Caco-2 (cell line): ENCODE measurements around the gene MACROD2. TPM values are rescaled to one million over a fixed set of nuclear protein-coding genes. Genes with fewer than 3 reads are reported as not detected.

Experiments
- BruUV-seq: library from RNA; stranded (reverse); fragments of 400-500 nt; replicated peaks from 2 replicates; lab custom pipeline; 2021; lab: Mats Ljungman, UMichigan
- CTCF ChIA-PET: fragments of 300-600 bp; sonication (Branson Sonifier 250); formaldehyde crosslinking; loops from one replicate; lab custom pipeline; 2022; ENCODE audit warnings: antibody characterized with exemption; lab: Charles Lee
- POLR2A ChIA-PET: fragments of 300-600 bp; sonication (Branson Sonifier 250); formaldehyde crosslinking; loops from one replicate; lab custom pipeline; 2022; ENCODE audit warnings: antibody characterized with exemption; lab: Charles Lee
- DNase-seq, 2 experiments: peaks; one replicate each; pipeline versions ENCODE4 v3.0.0 to v3.0.0-alpha.2; 2020 to 2022
- H3K27me3 ChIP-seq: replicated peaks from 2 replicates; pipeline ENCODE4 v1.6.0; 2011; ENCODE audit warnings: low read length; ENCODE audit not compliant: control insufficient read depth, insufficient read depth
- H3K36me3 ChIP-seq: 2 replicates; pipeline ENCODE4 v1.5.1; 2011; ENCODE audit warnings: low read length; ENCODE audit not compliant: control insufficient read depth, insufficient read depth
- H3K4me1 ChIP-seq: fragments of 250-450 bp; sonication (Bioruptor Pico); 2 replicates; pipeline ENCODE4 v1.5.1; 2020; ENCODE audit warnings: mild to moderate bottlenecking
- H3K4me3 ChIP-seq: 2 replicates; pipeline ENCODE4 v1.5.1; 2011; ENCODE audit warnings: low read depth, mild to moderate bottlenecking, control low read depth, low read length
- H3K9me3 ChIP-seq: fragments of 250-450 bp; sonication (Bioruptor Pico); 2 replicates; pipeline ENCODE4 v1.5.1; 2020; ENCODE audit warnings: mild to moderate bottlenecking, moderate library complexity
- H3K27ac Mint-ChIP-seq: one replicate; pipeline ENCODE4 v1.8.0; 2022; ENCODE audit warnings: mixed read lengths; ENCODE audit not compliant: unreplicated experiment
- H3K27me3 Mint-ChIP-seq: one replicate; pipeline ENCODE4 v1.8.0; 2022; ENCODE audit warnings: mixed read lengths; ENCODE audit not compliant: insufficient read depth, unreplicated experiment
- H3K36me3 Mint-ChIP-seq: one replicate; pipeline ENCODE4 v1.8.0; 2022; ENCODE audit warnings: mild to moderate bottlenecking, mixed read lengths; ENCODE audit not compliant: insufficient read depth, unreplicated experiment
- H3K4me1 Mint-ChIP-seq: one replicate; pipeline ENCODE4 v1.8.0; 2022; ENCODE audit warnings: low read depth, mixed read lengths; ENCODE audit not compliant: unreplicated experiment
- H3K4me3 Mint-ChIP-seq: one replicate; pipeline ENCODE4 v1.8.0; 2022; ENCODE audit warnings: mild to moderate bottlenecking, moderate library complexity, mixed read lengths; ENCODE audit not compliant: unreplicated experiment
- H3K9me3 Mint-ChIP-seq: one replicate; pipeline ENCODE4 v1.8.0; 2022; ENCODE audit warnings: mixed read lengths; ENCODE audit not compliant: unreplicated experiment
- intact Hi-C: fragments of 100-400 bp; cut with micrococcal nuclease; formaldehyde crosslinking; loops from one replicate; pipeline ENCODE4 v1.10.0; 2022; ENCODE audit not compliant: unreplicated experiment
- total RNA-seq: library from RNA; stranded (reverse); gene quantifications from 2 replicates; pipeline ENCODE4 v1.2.3, GENCODE V29; 2022
- TF ChIP-seq, protein P1 (sequence below), 2 experiments: fragments of 200-600 bp in 1 of 2; IDR thresholded peaks; 1 replicate in 1 of 2; 2 replicates in 1 of 2; pipeline versions ENCODE4 v1.5.1 to v1.8.0; 2011 to 2022; ENCODE audit warnings: antibody characterized with exemption in 1 of 2, control low read depth in 1 of 2, inconsistent platforms in 1 of 2, low read depth in 1 of 2, low read length in 1 of 2, mild to moderate bottlenecking in 1 of 2, moderate library complexity in 1 of 2; ENCODE audit not compliant: insufficient read depth in 1 of 2, severe bottlenecking in 1 of 2, unreplicated experiment in 1 of 2

Gene MACROD2
- total RNA-seq, 1 experiment from 2014 or later, result 6.4 TPM

DNA sequence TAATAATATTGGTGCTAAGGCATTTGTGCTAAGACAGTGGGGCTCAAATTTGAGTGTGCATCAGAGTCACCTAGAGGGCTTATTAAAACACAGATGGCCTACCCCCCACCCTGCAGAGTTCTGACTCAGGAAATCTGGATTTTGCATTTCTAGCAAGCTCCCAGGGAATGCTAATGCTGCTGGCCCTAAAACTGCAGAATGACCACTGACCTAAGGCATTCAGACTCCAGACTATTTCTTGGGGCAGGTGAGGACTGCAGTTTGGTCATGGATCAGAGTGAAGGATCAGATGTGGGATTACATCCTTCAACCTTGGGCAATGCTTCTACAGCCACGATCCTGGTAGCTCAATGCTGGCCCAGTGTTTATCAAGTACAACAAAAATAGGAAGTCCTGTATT, 952.2 kb downstream of the MACROD2 start:
- POLR2A ChIA-PET, result no interaction called here
- no peaks in the 10 kb centered on the region for H3K36me3 ChIP-seq
- no peak overlapping the region for H3K4me3 Mint-ChIP-seq
- H3K27me3 Mint-ChIP-seq, result no peaks in the 10 kb centered on the region
- H3K9me3 ChIP-seq, result no peaks in the 10 kb centered on the region
- BruUV-seq, result no TSS peak
- CTCF ChIA-PET, result no interaction called here
- H3K36me3 Mint-ChIP-seq, result no peaks in the 10 kb centered on the region
- no peaks in the 10 kb centered on the region for H3K4me1 Mint-ChIP-seq
- no peak for DNase-seq
- no peak overlapping the region for H3K4me3 ChIP-seq
- intact Hi-C loops, result loop anchor here (10.0 kb wide), 1 partner anchor 613 kb away; the partner anchor contains the start of gene FLRT3
- no peaks in the 10 kb centered on the region for H3K27me3 ChIP-seq
- TF ChIP-seq, protein P1, sequence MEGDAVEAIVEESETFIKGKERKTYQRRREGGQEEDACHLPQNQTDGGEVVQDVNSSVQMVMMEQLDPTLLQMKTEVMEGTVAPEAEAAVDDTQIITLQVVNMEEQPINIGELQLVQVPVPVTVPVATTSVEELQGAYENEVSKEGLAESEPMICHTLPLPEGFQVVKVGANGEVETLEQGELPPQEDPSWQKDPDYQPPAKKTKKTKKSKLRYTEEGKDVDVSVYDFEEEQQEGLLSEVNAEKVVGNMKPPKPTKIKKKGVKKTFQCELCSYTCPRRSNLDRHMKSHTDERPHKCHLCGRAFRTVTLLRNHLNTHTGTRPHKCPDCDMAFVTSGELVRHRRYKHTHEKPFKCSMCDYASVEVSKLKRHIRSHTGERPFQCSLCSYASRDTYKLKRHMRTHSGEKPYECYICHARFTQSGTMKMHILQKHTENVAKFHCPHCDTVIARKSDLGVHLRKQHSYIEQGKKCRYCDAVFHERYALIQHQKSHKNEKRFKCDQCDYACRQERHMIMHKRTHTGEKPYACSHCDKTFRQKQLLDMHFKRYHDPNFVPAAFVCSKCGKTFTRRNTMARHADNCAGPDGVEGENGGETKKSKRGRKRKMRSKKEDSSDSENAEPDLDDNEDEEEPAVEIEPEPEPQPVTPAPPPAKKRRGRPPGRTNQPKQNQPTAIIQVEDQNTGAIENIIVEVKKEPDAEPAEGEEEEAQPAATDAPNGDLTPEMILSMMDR (IDR thresholded peaks at IDR 0.05; ENCODE audit: insufficient read depth in 1 of 2, low read depth in 1 of 2, low read length in 1 of 2, severe bottlenecking in 1 of 2, unreplicated experiment in 1 of 2), result no peak
- H3K9me3 Mint-ChIP-seq, result no peaks in the 10 kb centered on the region
- H3K27ac Mint-ChIP-seq, result no peak overlapping the region
- H3K4me1 ChIP-seq, result no peaks in the 10 kb centered on the region

DNA sequence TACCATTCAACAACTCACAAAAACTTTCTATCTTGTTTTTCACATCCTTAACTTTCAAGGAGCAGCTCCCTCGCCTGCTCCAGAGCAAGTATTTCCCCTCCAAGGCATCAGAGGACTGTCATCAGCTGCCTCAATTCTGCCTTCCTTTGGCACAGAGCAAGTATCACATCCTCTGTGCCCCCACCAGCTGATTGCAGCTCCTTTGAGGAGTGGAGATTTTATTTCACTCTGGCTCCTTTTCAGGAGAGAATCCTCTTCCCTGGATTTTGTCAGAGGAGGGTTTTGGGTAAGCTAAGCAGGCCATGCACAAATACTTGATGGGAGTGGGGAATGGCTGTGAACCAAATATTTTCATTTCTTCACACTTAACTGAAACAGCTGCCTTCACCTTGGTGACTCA, 952.6 kb downstream of the MACROD2 start:
- H3K27me3 ChIP-seq, result no peaks in the 10 kb centered on the region
- ChIA-PET POLR2A (no interaction called here), CTCF (no interaction called here)
- no peak for DNase-seq
- H3K9me3 Mint-ChIP-seq, result no peaks in the 10 kb centered on the region
- no peak overlapping the region for H3K4me3 Mint-ChIP-seq
- intact Hi-C loops, result loop anchor here (10.0 kb wide), 1 partner anchor 613 kb away; the partner anchor contains the start of gene FLRT3
- H3K4me1 ChIP-seq, result no peaks in the 10 kb centered on the region
- BruUV-seq, result no TSS peak
- H3K9me3 ChIP-seq, result no peaks in the 10 kb centered on the region
- no peak overlapping the region for H3K4me3 ChIP-seq
- H3K27me3 Mint-ChIP-seq, result no peaks in the 10 kb centered on the region
- H3K36me3 ChIP-seq, result no peaks in the 10 kb centered on the region
- H3K4me1 Mint-ChIP-seq, result no peaks in the 10 kb centered on the region
- H3K27ac Mint-ChIP-seq, result no peak overlapping the region
- no peaks in the 10 kb centered on the region for H3K36me3 Mint-ChIP-seq
- TF ChIP-seq, protein P1 (IDR thresholded peaks at IDR 0.05; ENCODE audit: insufficient read depth in 1 of 2, low read depth in 1 of 2, low read length in 1 of 2, severe bottlenecking in 1 of 2, unreplicated experiment in 1 of 2), result no peak

DNA sequence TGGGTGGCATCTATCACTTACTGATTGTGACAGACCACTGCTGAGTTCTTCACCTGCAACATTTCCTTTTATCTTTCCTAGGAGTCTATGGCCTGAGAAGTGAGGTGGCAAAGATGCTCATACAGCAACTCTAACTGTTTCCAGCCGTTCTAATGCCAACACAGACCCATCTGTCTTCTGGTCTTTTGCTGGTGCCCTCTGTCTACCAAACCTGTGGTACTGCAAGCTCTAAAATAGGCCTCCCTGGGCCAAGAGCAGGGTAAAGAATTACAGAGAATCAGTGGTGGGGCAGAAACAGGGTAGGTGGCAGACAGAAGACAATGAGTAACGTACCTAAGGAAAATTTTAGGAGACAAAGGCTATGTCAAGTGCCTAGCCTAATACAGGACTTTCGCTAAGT, 953.1 kb downstream of the MACROD2 start:
- BruUV-seq, result no TSS peak
- H3K4me3 Mint-ChIP-seq, result no peak overlapping the region
- H3K27me3 Mint-ChIP-seq, result no peaks in the 10 kb centered on the region
- POLR2A ChIA-PET, result no interaction called here
- TF ChIP-seq, protein P1 (IDR thresholded peaks at IDR 0.05; ENCODE audit: insufficient read depth in 1 of 2, low read depth in 1 of 2, low read length in 1 of 2, severe bottlenecking in 1 of 2, unreplicated experiment in 1 of 2), result peak in 1 of 2 experiments; percentile 3
- H3K27ac Mint-ChIP-seq, result no peak overlapping the region
- no peak overlapping the region for H3K4me3 ChIP-seq
- no peaks in the 10 kb centered on the region for H3K4me1 Mint-ChIP-seq
- CTCF ChIA-PET, result no interaction called here
- H3K9me3 Mint-ChIP-seq, result no peaks in the 10 kb centered on the region
- H3K9me3 ChIP-seq, result no peaks in the 10 kb centered on the region
- no peaks in the 10 kb centered on the region for H3K36me3 ChIP-seq
- intact Hi-C loops, result loop anchor here (10.0 kb wide), 1 partner anchor 614 kb away; the partner anchor contains the start of gene FLRT3
- H3K27me3 ChIP-seq, result no peaks in the 10 kb centered on the region
- H3K36me3 Mint-ChIP-seq, result no peaks in the 10 kb centered on the region
- H3K4me1 ChIP-seq, result no peaks in the 10 kb centered on the region
- DNase-seq, result peak in 1 of 2 experiments; percentile 11
